Endodermal cell (in vitro differentiated cells): ENCODE measurements around the gene SLC26A1. TPM values are rescaled to one million over a fixed set of nuclear protein-coding genes. Genes with fewer than 3 reads are reported as not detected.

ENCODE experiments used
- DNase-seq: peaks from one replicate; pipeline ENCODE4 v3.0.0-alpha.2; 2017
- H3K27ac ChIP-seq: 2 replicates; pipeline ENCODE4 v1.5.1; 2013; ENCODE audit warnings: mild to moderate bottlenecking, low read depth, low read length, moderate library complexity
- H3K27me3 ChIP-seq: 2 replicates; pipeline ENCODE4 v1.6.1; 2013; ENCODE audit warnings: mild to moderate bottlenecking, low read length, moderate library complexity; ENCODE audit not compliant: insufficient read depth, control insufficient read depth, poor library complexity, severe bottlenecking
- H3K36me3 ChIP-seq: 2 replicates; pipeline ENCODE4 v1.7.0; 2013; ENCODE audit warnings: mild to moderate bottlenecking, low read length, moderate library complexity; ENCODE audit not compliant: control insufficient read depth, insufficient read depth
- H3K4me1 ChIP-seq: one replicate; pipeline ENCODE4 v1.7.0; 2013; ENCODE audit warnings: low read length; ENCODE audit not compliant: control insufficient read depth, insufficient read depth
- H3K4me3 ChIP-seq: 2 replicates; pipeline ENCODE4 v1.5.1; 2013; ENCODE audit warnings: mild to moderate bottlenecking, low read length, moderate library complexity
- H3K9ac ChIP-seq: 2 replicates; pipeline ENCODE4 v1.6.1; 2013; ENCODE audit warnings: mild to moderate bottlenecking, low read length, moderate library complexity; ENCODE audit not compliant: poor library complexity, severe bottlenecking; ENCODE audit errors: extremely low read depth
- H3K9me3 ChIP-seq: 2 replicates; pipeline ENCODE4 v1.6.1; 2013; ENCODE audit warnings: mild to moderate bottlenecking, low read length, moderate library complexity; ENCODE audit not compliant: control insufficient read depth
- H3K27ac Mint-ChIP-seq: 2 replicates; pipeline ENCODE4 v1.8.0; 2020; ENCODE audit warnings: mixed read lengths
- H3K27me3 Mint-ChIP-seq: 2 replicates; pipeline ENCODE4 v1.8.0; 2021; ENCODE audit warnings: mild to moderate bottlenecking, mixed read lengths; ENCODE audit not compliant: insufficient read depth
- H3K36me3 Mint-ChIP-seq: 2 replicates; pipeline ENCODE4 v1.8.0; 2020; ENCODE audit warnings: low read depth, mixed read lengths
- H3K4me1 Mint-ChIP-seq: 2 replicates; pipeline ENCODE4 v1.8.0; 2020; ENCODE audit warnings: mixed read lengths
- H3K4me3 Mint-ChIP-seq: 2 replicates; pipeline ENCODE4 v1.8.0; 2020; ENCODE audit warnings: mild to moderate bottlenecking, moderate library complexity, mixed read lengths
- H3K9me3 Mint-ChIP-seq: 2 replicates; pipeline ENCODE4 v1.8.0; 2020; ENCODE audit warnings: mild to moderate bottlenecking, mixed read lengths
- CTCF ChIP-seq: fragments of 200-600 bp; sonication (generic); conservative IDR thresholded peaks from 2 replicates; pipeline ENCODE4 v1.5.0; 2021; ENCODE audit warnings: antibody characterized with exemption, mild to moderate bottlenecking
- WGBS, 2 experiments: methylation state at CpG; one replicate each; pipeline versions ENCODE4 v1.1.5 to v1.1.7; 2013; ENCODE audit warnings: missing lambda C conversion rate in 2 of 2, mixed read lengths in 1 of 2; ENCODE audit not compliant: insufficient coverage in 1 of 2, insufficient read length in 1 of 2; 5-methylcytosine and 5-hydroxymethylcytosine counted together
- total RNA-seq, 2 donors: library from RNA; stranded (reverse); fragmentation: NEBNext Ultra II Directional in 1 of 2; extraction: Animal tissue kit (Norgen Biotek cat#: 25700) in 1 of 2; gene quantifications; 2 replicates in 1 of 2; 3 replicates in 1 of 2; pipeline ENCODE4 v1.2.1, GENCODE V29; 2021

Gene SLC26A1
- total RNA-seq, 2 donors from 2014 or later, result 0.55 to 1.0 TPM

GRCh38 chr4:955931-956381 lies 37.2 kb downstream of the SLC26A1 start:
- no peaks in the 10 kb centered on the region for H3K27me3 Mint-ChIP-seq
- no peak overlapping the region for H3K4me3 Mint-ChIP-seq
- no peaks in the 10 kb centered on the region for H3K36me3 ChIP-seq
- no peaks in the 10 kb centered on the region for H3K4me1 ChIP-seq
- no peaks in the 10 kb centered on the region for H3K9me3 Mint-ChIP-seq
- DNase-seq, result no peak
- TF ChIP-seq CTCF, result no peak
- no peaks in the 10 kb centered on the region for H3K4me1 Mint-ChIP-seq
- H3K36me3 Mint-ChIP-seq, result peaks cover 16% of the 10 kb centered on the region
- no peaks in the 10 kb centered on the region for H3K27me3 ChIP-seq
- no peaks in the 10 kb centered on the region for H3K9me3 ChIP-seq
- H3K4me3 ChIP-seq, result no peak overlapping the region
- no peak overlapping the region for H3K27ac ChIP-seq
- no peak overlapping the region for H3K27ac Mint-ChIP-seq
- 84 to 93% methylated on average over 3 to 12 of the region's 12 CpGs for WGBS, 2 experiments
- H3K9ac ChIP-seq, result no peak overlapping the region

- Histone ChIP-seq H3K4me1 (no peaks in the 10 kb centered on the region), H3K9me3 (no peaks in the 10 kb centered on the region), H3K27ac (no peak overlapping the region), H3K36me3 (no peaks in the 10 kb centered on the region), H3K27me3 (no peaks in the 10 kb centered on the region), H3K9ac (no peak overlapping the region), H3K4me3 (no peak overlapping the region)
- H3K9me3 Mint-ChIP-seq, result no peaks in the 10 kb centered on the region
- no peak for DNase-seq
- H3K36me3 Mint-ChIP-seq, result peaks cover 16% of the 10 kb centered on the region
- H3K4me3 Mint-ChIP-seq, result no peak overlapping the region
- WGBS, 2 experiments, result 93 to 96% methylated on average over 18 to 33 of the region's 33 CpGs
- H3K27ac Mint-ChIP-seq, result no peak overlapping the region
- TF ChIP-seq CTCF, result no peak
- no peaks in the 10 kb centered on the region for H3K27me3 Mint-ChIP-seq
- no peaks in the 10 kb centered on the region for H3K4me1 Mint-ChIP-seq
Measured at GRCh38 chr4:955161-955921, 37.9 kb downstream of the SLC26A1 start.

- Histone ChIP-seq H3K27ac (no peak overlapping the region), H3K9ac (no peak overlapping the region), H3K36me3 (no peaks in the 10 kb centered on the region), H3K4me1 (no peaks in the 10 kb centered on the region), H3K9me3 (no peaks in the 10 kb centered on the region), H3K27me3 (no peaks in the 10 kb centered on the region), H3K4me3 (no peak overlapping the region)
- H3K36me3 Mint-ChIP-seq, result peaks cover 16% of the 10 kb centered on the region
- no peaks in the 10 kb centered on the region for H3K27me3 Mint-ChIP-seq
- H3K4me3 Mint-ChIP-seq, result no peak overlapping the region
- DNase-seq, result no peak
- H3K27ac Mint-ChIP-seq, result no peak overlapping the region
- H3K4me1 Mint-ChIP-seq, result no peaks in the 10 kb centered on the region
- no peak for TF ChIP-seq CTCF
- H3K9me3 Mint-ChIP-seq, result no peaks in the 10 kb centered on the region
- 95 to 97% methylated on average over 13 to 17 of the region's 17 CpGs for WGBS, 2 experiments
Measured at GRCh38 chr4:954211-955020, 38.8 kb downstream of the SLC26A1 start.
